Urothelium cell line (cell line): ENCODE measurements around the gene PPP1R3A.

Source experiments
- DNase-seq: peaks from one replicate; pipeline ENCODE4 v3.0.0; 2011; ENCODE audit warnings: low spot score, mixed read lengths
- FAIRE-seq: peaks from 2 replicates; lab custom pipeline; 2011; peaks lifted over from hg19 to GRCh38; lab: Jason Lieb, UNC

Gene PPP1R3A

GRCh38 chr7:113890331-113891030, 28.3 kb downstream of the PPP1R3A start:
- DNase-seq (no peak), FAIRE-seq (no peak)

GRCh38 chr7:113883096-113883495, 35.7 kb downstream of the PPP1R3A start:
- no peak for FAIRE-seq

GRCh38 chr7:113880559-113880958, 38.2 kb downstream of the PPP1R3A start:
- no peak for FAIRE-seq

More at GRCh38 chr7:113883096-113883495, 35.7 kb downstream of the PPP1R3A start:
- no peak for DNase-seq

GRCh38 chr7:113878394-113878992, 40.3 kb downstream of the PPP1R3A start:
- DNase-seq = no peak
- no peak for FAIRE-seq

More at GRCh38 chr7:113880559-113880958, 38.2 kb downstream of the PPP1R3A start:
- no peak for DNase-seq

- FAIRE-seq = no peak
Observed at GRCh38 chr7:113875224-113875623, 43.6 kb downstream of the PPP1R3A start.

GRCh38 chr7:113873554-113874151, 45.2 kb downstream of the PPP1R3A start:
- no peak for FAIRE-seq
- no peak for DNase-seq

More at GRCh38 chr7:113875224-113875623, 43.6 kb downstream of the PPP1R3A start:
- no peak for DNase-seq

GRCh38 chr7:113872981-113873380, 45.8 kb downstream of the PPP1R3A start:
- no peak for FAIRE-seq
- DNase-seq = no peak

GRCh38 chr7:113867325-113867724, 51.5 kb downstream of the PPP1R3A start:
- FAIRE-seq (no peak), DNase-seq (no peak)

GRCh38 chr7:113856010-113856409, 62.8 kb downstream of the PPP1R3A start:
- no peak for FAIRE-seq
- DNase-seq = no peak

GRCh38 chr7:113840954-113841353, 77.9 kb downstream of the PPP1R3A start:
- DNase-seq (no peak), FAIRE-seq (no peak)

- DNase-seq (no peak), FAIRE-seq (no peak)
Observed at GRCh38 chr7:113835367-113835766, 83.4 kb downstream of the PPP1R3A start.

- no peak for DNase-seq
- no peak for FAIRE-seq
Observed at GRCh38 chr7:113832196-113832745, 86.5 kb downstream of the PPP1R3A start.

- FAIRE-seq (no peak), DNase-seq (no peak)
Observed at GRCh38 chr7:113831556-113831955, 87.3 kb downstream of the PPP1R3A start.

- no peak for FAIRE-seq
- DNase-seq = no peak
Observed at GRCh38 chr7:113828581-113828980, 90.2 kb downstream of the PPP1R3A start.
